Activated CD8-positive, alpha-beta memory T cell treated with anti-CD3 and anti-CD28 coated beads for 36 hours (primary cell): ENCODE results near the gene SIX1. TPM values are rescaled to one million over a fixed set of nuclear protein-coding genes. Genes with fewer than 3 reads are reported as not detected.

Experiments used
- CTCF ChIA-PET: fragments of 350-600 bp; sonication (Branson Sonifier 250); formaldehyde crosslinking; loops from one replicate; lab custom pipeline; 2021; ENCODE audit warnings: antibody characterized with exemption; lab: Charles Lee
- POLR2A ChIA-PET: fragments of 350-600 bp; sonication (Branson Sonifier 250); formaldehyde crosslinking; loops from one replicate; lab custom pipeline; 2021; ENCODE audit warnings: antibody characterized with exemption; lab: Charles Lee
- total RNA-seq, 2 experiments: library from RNA; stranded (reverse); gene quantifications; one replicate each; pipeline ENCODE4 v1.2.3, GENCODE V29; 2021

SIX1 gene
- total RNA-seq, 2 experiments from 2014 or later: not detected

GRCh38 chr14:60622210-60622916 lies 26.9 kb downstream of the SIX1 start:
- ChIA-PET POLR2A (no interaction called here), CTCF (no interaction called here)

GRCh38 chr14:60621386-60621785 lies 27.9 kb downstream of the SIX1 start:
- CTCF ChIA-PET: no interaction called here
- POLR2A ChIA-PET: no interaction called here

- ChIA-PET CTCF (no interaction called here), POLR2A (no interaction called here)
These were observed 31.0 kb downstream of the SIX1 start for GRCh38 chr14:60618241-60618640.

- CTCF ChIA-PET: no interaction called here
These were observed 32.8 kb downstream of the SIX1 start for GRCh38 chr14:60616461-60616959.

GRCh38 chr14:60602291-60602690 lies 47.0 kb downstream of the SIX1 start:
- ChIA-PET CTCF (no interaction called here), POLR2A (no interaction called here)

More at GRCh38 chr14:60616461-60616959, 32.8 kb downstream of the SIX1 start:
- POLR2A ChIA-PET: no interaction called here

GRCh38 chr14:60599727-60600126 lies 49.5 kb downstream of the SIX1 start:
- ChIA-PET POLR2A (no interaction called here), CTCF (no interaction called here)

GRCh38 chr14:60596139-60596538 lies 53.1 kb downstream of the SIX1 start:
- ChIA-PET POLR2A (no interaction called here), CTCF (no interaction called here)

GRCh38 chr14:60594062-60594461 lies 55.2 kb downstream of the SIX1 start:
- ChIA-PET POLR2A (no interaction called here), CTCF (no interaction called here)

Other genes starting within 250 kb of the SIX1 start
- not detected for gene C14orf39, start 163.4 kb downstream of the SIX1 start, total RNA-seq
- gene SIX6, start 140.3 kb downstream of the SIX1 start, total RNA-seq: not detected
- gene SIX4, start 74.9 kb upstream of the SIX1 start, total RNA-seq: under 1 TPM; 0.10 to 0.17 TPM
- gene MNAT1, start 85.3 kb upstream of the SIX1 start, total RNA-seq: 10 to 100 TPM; 40.6 to 42.5 TPM